HEK293 (cell line): Measurements from ENCODE around the gene NAT10.

Experiments
- CTCF ChIA-PET: fragments of 350-600 bp; formaldehyde crosslinking; extraction: SDS; loops from one replicate; lab custom pipeline; 2021; ENCODE audit warnings: antibody characterized with exemption; lab: Yijun Ruan, JAX
- POLR2A ChIA-PET: fragments of 300-600 bp; formaldehyde crosslinking; extraction: SDS; loops from one replicate; lab custom pipeline; 2020; ENCODE audit warnings: antibody characterized with exemption, inconsistent platforms; lab: Yijun Ruan, JAX
- H3K27ac ChIP-seq: fragments of 200-500 bp; sonication (Bioruptor generic); 2 replicates; pipeline ENCODE4 v1.5.1; 2014; ENCODE audit warnings: low read depth, low read length, control low read depth, inconsistent platforms; ENCODE audit errors: extremely low read depth
- H3K36me3 ChIP-seq, 2 experiments: fragments of 200-500 bp in 1 of 2; sonication (Bioruptor generic) in 1 of 2; 1 replicate in 1 of 2; 2 replicates in 1 of 2; pipeline ENCODE4 v1.5.1; 2014 to 2017; ENCODE audit warnings: inconsistent platforms in 2 of 2, low read length in 2 of 2; ENCODE audit not compliant: control insufficient read depth in 2 of 2, insufficient read depth in 1 of 2
- H3K4me1 ChIP-seq: fragments of 200-500 bp; sonication (Bioruptor generic); 2 replicates; pipeline ENCODE4 v1.5.1; 2014; ENCODE audit warnings: mild to moderate bottlenecking, low read length, inconsistent platforms; ENCODE audit not compliant: control insufficient read depth, insufficient read depth
- H3K4me3 ChIP-seq: 2 replicates; pipeline ENCODE4 v1.5.1; 2011; ENCODE audit warnings: low read depth, mild to moderate bottlenecking, control low read depth, low read length, moderate library complexity
- H3K9me3 ChIP-seq: fragments of 200-500 bp; sonication (Bioruptor generic); 2 replicates; pipeline ENCODE4 v1.5.1; 2014; ENCODE audit warnings: low read depth, low read length, inconsistent platforms; ENCODE audit not compliant: control insufficient read depth, insufficient read depth
- CTCF ChIP-seq: fragments of 450-650 bp; formaldehyde crosslinking; IDR thresholded peaks from 2 replicates; pipeline ENCODE4 v1.5.1; 2016; ENCODE audit warnings: missing biosample characterization, missing genetic modification characterization
- EGR2 ChIP-seq: fragments of 450-650 bp; formaldehyde crosslinking; IDR thresholded peaks from 2 replicates; pipeline ENCODE4 v1.5.1; 2016; ENCODE audit warnings: low read depth, missing biosample characterization, missing genetic modification characterization
- HOXC10 ChIP-seq: sonication (generic); formaldehyde crosslinking; IDR thresholded peaks from 2 replicates; pipeline ENCODE4 v1.8.1; 2023; ENCODE audit warnings: mild to moderate bottlenecking, missing genetic modification reagents
- KLF16 ChIP-seq: fragments of 450-650 bp; formaldehyde crosslinking; IDR thresholded peaks from 2 replicates; pipeline ENCODE4 v1.5.1; 2017; ENCODE audit warnings: missing biosample characterization, missing genetic modification characterization
- KLF9 ChIP-seq: fragments of 450-650 bp; formaldehyde crosslinking; IDR thresholded peaks from 2 replicates; pipeline ENCODE4 v1.5.1; 2016; ENCODE audit warnings: missing biosample characterization, missing genetic modification characterization, low read depth
- PRDM2 ChIP-seq: fragments of 450-650 bp; formaldehyde crosslinking; IDR thresholded peaks from 2 replicates; pipeline ENCODE4 v1.5.1; 2016; ENCODE audit warnings: missing biosample characterization, missing genetic modification characterization, borderline replicate concordance
- SALL2 ChIP-seq: fragments of 450-650 bp; formaldehyde crosslinking; IDR thresholded peaks from 2 replicates; pipeline ENCODE4 v1.5.0; 2017; ENCODE audit warnings: missing biosample characterization, mild to moderate bottlenecking, missing genetic modification characterization, borderline replicate concordance
- SETDB1 ChIP-seq: IDR thresholded peaks from one replicate; pipeline ENCODE4 v1.6.1; 2017; ENCODE audit warnings: mild to moderate bottlenecking, low read length, moderate library complexity, mixed read lengths; ENCODE audit not compliant: insufficient read length
- SP2 ChIP-seq: fragments of 450-650 bp; formaldehyde crosslinking; IDR thresholded peaks from 2 replicates; pipeline ENCODE4 v1.5.1; 2016; ENCODE audit warnings: missing biosample characterization, missing genetic modification characterization
- ZBTB20 ChIP-seq: fragments of 450-650 bp; formaldehyde crosslinking; IDR thresholded peaks from 2 replicates; pipeline ENCODE4 v1.5.1; 2016; ENCODE audit warnings: missing biosample characterization, missing genetic modification characterization
- ZBTB21 ChIP-seq: fragments of 450-650 bp; formaldehyde crosslinking; IDR thresholded peaks from 2 replicates; pipeline ENCODE4 v1.5.1; 2017; ENCODE audit warnings: missing biosample characterization, missing genetic modification characterization
- ZEB2 ChIP-seq: fragments of 450-650 bp; formaldehyde crosslinking; IDR thresholded peaks from 2 replicates; pipeline ENCODE4 v1.5.1; 2016; ENCODE audit warnings: missing biosample characterization, missing genetic modification characterization
- ZFHX2 ChIP-seq: fragments of 450-650 bp; formaldehyde crosslinking; conservative IDR thresholded peaks from 2 replicates; pipeline ENCODE4 v1.5.1; 2016; ENCODE audit warnings: missing biosample characterization, missing genetic modification characterization
- ZNF16 ChIP-seq: fragments of 450-650 bp; formaldehyde crosslinking; IDR thresholded peaks from 2 replicates; pipeline ENCODE4 v1.5.1; 2016; ENCODE audit warnings: low read depth, missing biosample characterization, missing genetic modification characterization
- ZNF214 ChIP-seq: fragments of 450-650 bp; formaldehyde crosslinking; IDR thresholded peaks from 2 replicates; pipeline ENCODE4 v1.5.1; 2017; ENCODE audit warnings: missing biosample characterization, mild to moderate bottlenecking, missing genetic modification characterization, borderline replicate concordance
- ZNF223 ChIP-seq: fragments of 450-650 bp; formaldehyde crosslinking; IDR thresholded peaks from 2 replicates; pipeline ENCODE4 v1.5.1; 2016; ENCODE audit warnings: missing biosample characterization, missing genetic modification characterization
- ZNF280C ChIP-seq: fragments of 450-650 bp; formaldehyde crosslinking; IDR thresholded peaks from 2 replicates; pipeline ENCODE4 v1.5.1; 2016; ENCODE audit warnings: missing biosample characterization, missing genetic modification characterization
- ZNF324 ChIP-seq: fragments of 450-650 bp; formaldehyde crosslinking; IDR thresholded peaks from 2 replicates; pipeline ENCODE4 v1.5.1; 2016; ENCODE audit warnings: missing biosample characterization, missing genetic modification characterization
- ZNF354C ChIP-seq: fragments of 450-650 bp; formaldehyde crosslinking; IDR thresholded peaks from 2 replicates; pipeline ENCODE4 v1.5.1; 2016; ENCODE audit warnings: missing biosample characterization, missing genetic modification characterization, low read depth, borderline replicate concordance
- ZNF501 ChIP-seq: fragments of 450-650 bp; formaldehyde crosslinking; IDR thresholded peaks from 2 replicates; pipeline ENCODE4 v1.5.1; 2016; ENCODE audit warnings: missing biosample characterization, missing genetic modification characterization

The NAT10 gene

GRCh38 chr11:34182921-34183685, 77.7 kb downstream of the NAT10 start:
- no peak overlapping the region for H3K4me3 ChIP-seq
- POLR2A ChIA-PET = interaction anchor here (1.4 kb wide), 1 partner anchor 174 kb away, joined by 4 read pairs; the partner anchor contains the start of gene ABTB2
- CTCF ChIA-PET = interaction anchor here (0.6 to 2.2 kb wide), 2 partner anchors 8 to 70 kb away, joined by 4 to 9 read pairs; no protein-coding TSS in a partner anchor
- H3K4me1 ChIP-seq = no peaks in the 10 kb centered on the region
- TF ChIP-seq ZNF354C (tag by site-specific recombination) (no peak), KLF9 (no peak), ZNF16 (tag by site-specific recombination) (no peak), ZNF223 (tag by site-specific recombination) (no peak), ZBTB21 (tag by site-specific recombination) (no peak), CTCF (tag by site-specific recombination) (no peak), ZNF280C (tag by site-specific recombination) (no peak), EGR2 (tag by site-specific recombination) (no peak), ZEB2 (no peak), PRDM2 (tag by site-specific recombination) (no peak), ZNF214 (no peak), ZBTB20 (tag by site-specific recombination) (no peak), ZNF324 (tag by site-specific recombination) (no peak), ZFHX2 (tag by site-specific recombination) (no peak), HOXC10 (CRISPR knock-in tag) (no peak), KLF16 (tag by site-specific recombination) (no peak), SETDB1 (no peak), SALL2 (no peak), SP2 (tag by site-specific recombination) (no peak), ZNF501 (tag by site-specific recombination) (no peak)
- TF ChIP-seq, all 188 proteins: peak for 0
- no peak overlapping the region for H3K27ac ChIP-seq
- H3K36me3 ChIP-seq = no peaks in the 10 kb centered on the region
- H3K9me3 ChIP-seq = no peaks in the 10 kb centered on the region
